ENCODE results near the gene UBE2Q2. TPM values are rescaled to one million over a fixed set of nuclear protein-coding genes. Genes with fewer than 3 reads are reported as not detected.
"Not testable (repeated sequence)": the region's sequence is repeated elsewhere in the genome, so short reads cannot be mapped to it uniquely, and the experiment has no call there.

Gene UBE2Q2
- total and polyA plus RNA-seq, 10 donors = 22.9 to 38.0 (median 30.8) TPM

DNA sequence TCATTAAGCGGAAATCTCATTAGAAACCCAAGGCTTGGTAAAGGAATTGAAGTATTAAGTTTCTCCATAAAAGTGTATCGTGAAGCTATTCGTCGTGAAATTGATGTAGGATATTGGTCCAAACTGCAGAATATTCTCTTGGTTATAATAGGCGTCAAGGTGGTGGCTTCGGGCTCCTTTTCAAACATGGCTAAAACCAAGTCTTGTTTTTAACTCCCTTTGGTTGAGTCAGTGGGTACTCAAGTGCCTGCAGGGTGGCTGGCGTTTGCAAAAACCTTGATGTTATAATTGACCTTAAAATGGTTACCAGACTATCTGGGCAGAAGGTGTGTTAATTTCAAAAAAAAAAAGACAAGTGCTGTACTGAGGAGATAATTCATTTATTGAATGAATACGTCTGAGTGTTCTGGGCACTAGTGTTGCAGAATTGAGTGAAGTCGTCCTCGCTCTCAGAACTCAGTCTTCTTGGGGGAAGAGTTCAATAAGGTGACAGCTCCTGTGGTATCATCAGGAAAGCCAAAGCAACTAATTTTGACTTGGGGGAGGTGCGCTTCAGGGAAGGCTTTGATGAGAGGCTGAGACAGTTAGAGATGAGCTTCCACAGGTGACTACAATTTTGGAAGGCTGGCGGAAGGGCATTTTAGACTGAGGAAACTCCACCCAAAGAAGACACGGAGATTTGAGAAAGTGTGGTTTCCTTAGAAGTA lies 1.5 kb downstream of the UBE2Q2 start:
- no peak for DNase-seq
- Histone ChIP-seq H3K4me1 (peaks cover 32 to 74% (median 58%) of the 10 kb centered on the region in 6 donors), H3K9me3 (no peaks in the 10 kb centered on the region), H3K27me3 (replicated peaks in 1 of 7) (no peaks in the 10 kb centered on the region), H3K36me3 (no peaks in the 10 kb centered on the region), H3K27ac (peak overlapping the region in 7 of 8 donors; percentile 90 to 96 (median 94)), H3K4me3 (peak overlapping the region; percentile 64 to 99 (median 93))
- intact Hi-C loops (cut with DNase I; ENCODE audit: low total_unique reads) = loop anchor here (10.0 kb wide), 1 partner anchor 60 kb away; the partner anchor contains the start of gene FBXO22
- 39 to 45% (median 43%) methylated on average over 13 of the region's 13 CpGs for WGBS, 5 donors
- TF ChIP-seq POLR2AphosphoS5 (IDR thresholded peaks at IDR 0.05) (no peak), POLR2A (IDR thresholded peaks at IDR 0.05) (no peak)
- TF ChIP-seq, protein P1, sequence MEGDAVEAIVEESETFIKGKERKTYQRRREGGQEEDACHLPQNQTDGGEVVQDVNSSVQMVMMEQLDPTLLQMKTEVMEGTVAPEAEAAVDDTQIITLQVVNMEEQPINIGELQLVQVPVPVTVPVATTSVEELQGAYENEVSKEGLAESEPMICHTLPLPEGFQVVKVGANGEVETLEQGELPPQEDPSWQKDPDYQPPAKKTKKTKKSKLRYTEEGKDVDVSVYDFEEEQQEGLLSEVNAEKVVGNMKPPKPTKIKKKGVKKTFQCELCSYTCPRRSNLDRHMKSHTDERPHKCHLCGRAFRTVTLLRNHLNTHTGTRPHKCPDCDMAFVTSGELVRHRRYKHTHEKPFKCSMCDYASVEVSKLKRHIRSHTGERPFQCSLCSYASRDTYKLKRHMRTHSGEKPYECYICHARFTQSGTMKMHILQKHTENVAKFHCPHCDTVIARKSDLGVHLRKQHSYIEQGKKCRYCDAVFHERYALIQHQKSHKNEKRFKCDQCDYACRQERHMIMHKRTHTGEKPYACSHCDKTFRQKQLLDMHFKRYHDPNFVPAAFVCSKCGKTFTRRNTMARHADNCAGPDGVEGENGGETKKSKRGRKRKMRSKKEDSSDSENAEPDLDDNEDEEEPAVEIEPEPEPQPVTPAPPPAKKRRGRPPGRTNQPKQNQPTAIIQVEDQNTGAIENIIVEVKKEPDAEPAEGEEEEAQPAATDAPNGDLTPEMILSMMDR (IDR thresholded peaks at IDR 0.05 in 8 of 11, conservative IDR thresholded peaks at IDR 0.05 in 3 of 11) = no peak

DNA sequence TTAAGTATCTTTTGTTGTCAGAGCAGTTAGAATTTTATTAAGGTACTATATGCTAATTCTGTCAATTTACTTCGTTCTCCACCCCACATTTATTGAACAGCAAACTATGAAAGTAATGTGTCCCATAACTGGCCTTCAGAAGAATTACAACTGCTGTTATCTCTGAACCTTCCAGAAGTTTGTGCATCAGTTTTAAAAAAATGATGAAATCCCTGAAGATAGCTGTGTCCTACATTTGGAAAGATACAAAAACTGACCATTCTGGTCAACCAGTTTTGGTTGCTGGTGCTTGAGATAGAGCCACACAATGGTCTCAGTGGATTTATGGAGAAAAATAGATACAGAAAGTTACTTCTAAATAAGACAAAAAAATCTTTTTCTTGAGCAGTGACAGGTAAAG lies 5.9 kb downstream of the UBE2Q2 start:
- H3K4me3 ChIP-seq = no peak overlapping the region
- DNase-seq = no peak
- no peaks in the 10 kb centered on the region for H3K9me3 ChIP-seq
- no peak overlapping the region for H3K27ac ChIP-seq
- H3K27me3 ChIP-seq (replicated peaks in 1 of 7) = no peaks in the 10 kb centered on the region
- H3K36me3 ChIP-seq = peaks cover 0 to under 1% (median 0%) of the 10 kb centered on the region in 6 donors
- intact Hi-C loops (cut with DNase I; ENCODE audit: low total_unique reads) = loop anchor here (10.0 kb wide), 1 partner anchor 56 kb away; the partner anchor contains the start of gene FBXO22
- WGBS, 5 donors = 90 to 97% (median 93%) methylated on average over 1 of the region's 1 CpG
- H3K4me1 ChIP-seq = peaks cover 32 to 82% (median 61%) of the 10 kb centered on the region in 6 donors
- TF ChIP-seq POLR2AphosphoS5 (IDR thresholded peaks at IDR 0.05) = no peak
- no peak for TF ChIP-seq POLR2A (IDR thresholded peaks at IDR 0.05)
- TF ChIP-seq, protein P1 (IDR thresholded peaks at IDR 0.05 in 8 of 11, conservative IDR thresholded peaks at IDR 0.05 in 3 of 11) = no peak

DNA sequence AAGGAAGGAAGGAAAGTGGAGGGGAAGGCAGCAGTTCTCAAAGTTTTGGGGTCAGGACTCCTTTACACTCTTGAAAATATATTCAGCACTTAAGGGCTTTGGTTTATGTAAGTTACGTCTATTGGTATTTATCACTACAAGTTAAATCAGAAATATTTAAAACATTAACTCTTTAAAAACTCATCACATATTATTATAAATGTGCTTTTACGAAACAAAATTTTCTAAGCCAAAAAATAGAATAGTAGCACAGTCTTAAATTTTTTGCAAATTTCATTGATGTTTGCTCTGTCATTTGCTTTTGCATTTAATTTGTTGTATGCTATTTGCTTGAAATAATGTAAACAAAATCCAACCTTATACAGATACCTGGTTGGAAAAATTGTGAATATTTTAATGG lies 7.5 kb downstream of the UBE2Q2 start:
- 90 to 98% (median 94%) methylated on average over 2 of the region's 2 CpGs for whole genome bisulfite sequencing, 5 donors
- no peak for DNase-seq
- Histone ChIP-seq H3K27ac (no peak overlapping the region), H3K36me3 (peaks cover 0 to 16% (median 7%) of the 10 kb centered on the region in 6 donors), H3K27me3 (replicated peaks in 1 of 7) (no peaks in the 10 kb centered on the region), H3K4me1 (peaks cover 18 to 67% (median 46%) of the 10 kb centered on the region in 6 donors), H3K9me3 (no peaks in the 10 kb centered on the region), H3K4me3 (no peak overlapping the region)
- intact Hi-C loops (cut with DNase I; ENCODE audit: low total_unique reads) = no loop called here
- TF ChIP-seq POLR2A (IDR thresholded peaks at IDR 0.05) = no peak
- TF ChIP-seq, protein P1 (IDR thresholded peaks at IDR 0.05 in 8 of 11, conservative IDR thresholded peaks at IDR 0.05 in 3 of 11) = no peak
- no peak for TF ChIP-seq POLR2AphosphoS5 (IDR thresholded peaks at IDR 0.05)

DNA sequence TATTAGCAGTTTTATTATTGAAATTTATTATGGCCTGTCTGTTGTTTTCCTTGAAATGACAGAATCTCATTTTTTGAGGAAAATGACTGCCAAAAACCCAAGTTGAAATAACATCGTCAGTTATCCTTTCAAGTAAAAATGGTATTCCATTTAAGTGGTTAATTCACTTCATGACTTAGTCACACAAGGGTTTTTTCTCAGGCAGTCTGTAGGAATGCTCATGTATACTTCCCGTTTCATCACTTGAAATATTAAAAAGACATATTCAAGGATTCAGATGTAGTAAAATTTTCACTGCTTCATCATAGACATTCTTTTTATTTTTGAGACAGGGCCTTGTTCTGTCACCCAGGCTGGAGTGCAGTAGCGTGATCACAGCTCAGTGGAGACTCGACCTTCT lies 8.3 kb downstream of the UBE2Q2 start:
- H3K4me3 ChIP-seq; H3K27me3 ChIP-seq (replicated peaks in 1 of 7); intact Hi-C loops (cut with DNase I; ENCODE audit: low total_unique reads); H3K9me3 ChIP-seq; DNase-seq; H3K27ac ChIP-seq: not testable (repeated sequence)
- peaks cover 14 to 58% (median 38%) of the 10 kb centered on the region in 6 donors for H3K4me1 ChIP-seq
- WGBS, 5 donors = 87 to 92% (median 90%) methylated on average over 4 of the region's 4 CpGs
- H3K36me3 ChIP-seq = peaks cover 0 to 24% (median 7%) of the 10 kb centered on the region in 6 donors

All from spleen (tissue), 11 donors.